Stimulated activated CD4-positive, alpha-beta T cell treated with anti-CD3 and anti-CD28 coated beads, Interleukin-1b, Interleukin-23, amount 100 ng/mL, for 1 hour (primary cell): ENCODE results near the gene BATF.

Experiments
- DNase-seq, 2 donors: peaks; one replicate each; pipeline ENCODE4 v3.0.0-alpha.2; 2020; ENCODE audit warnings: low read depth in 2 of 2

BATF gene

DNA sequence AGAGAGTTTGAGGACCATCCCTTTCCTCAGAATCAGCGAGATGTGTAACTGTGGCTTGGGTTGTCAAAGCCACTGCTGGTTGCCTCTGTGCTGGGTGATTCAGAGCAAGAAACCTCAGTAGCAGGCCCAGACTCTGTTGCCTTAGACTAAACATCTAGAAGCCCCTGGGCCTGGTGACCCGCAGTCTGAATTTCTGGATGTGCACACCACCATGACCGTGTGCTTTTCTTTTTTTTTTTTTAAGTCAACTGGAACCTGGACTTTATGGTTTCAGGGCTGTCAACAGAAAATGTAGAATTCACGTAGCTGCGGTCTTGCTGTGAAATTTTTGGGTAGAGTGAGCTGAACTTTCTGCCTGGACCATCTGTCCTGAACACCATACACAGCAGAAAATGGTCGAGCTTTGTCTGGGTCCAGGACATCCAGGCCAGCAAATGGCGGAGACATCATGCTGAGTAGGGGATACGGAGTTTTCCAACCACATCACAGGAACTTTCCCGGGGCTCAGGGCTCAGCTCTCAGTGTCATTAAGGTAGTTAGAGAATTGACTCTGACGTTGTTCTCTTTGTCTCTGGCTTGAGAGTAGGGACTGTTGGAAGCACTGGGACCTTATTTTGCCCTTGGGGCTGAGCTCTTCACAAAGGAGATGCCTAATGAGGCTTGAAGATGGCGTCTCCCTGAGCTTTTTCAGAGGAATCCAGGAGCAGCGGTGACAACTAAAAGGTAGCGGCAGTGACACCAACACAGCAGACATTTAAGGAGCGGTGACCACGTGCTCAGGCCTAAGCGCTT is 23.0 kb upstream of the BATF start:
- DNase-seq, result no peak

- DNase-seq, result no peak
These were observed 21.2 kb upstream of the BATF start for GRCh38 chr14:75501080-75501479.

GRCh38 chr14:75504411-75504810 is 17.9 kb upstream of the BATF start:
- DNase-seq, result no peak

DNA sequence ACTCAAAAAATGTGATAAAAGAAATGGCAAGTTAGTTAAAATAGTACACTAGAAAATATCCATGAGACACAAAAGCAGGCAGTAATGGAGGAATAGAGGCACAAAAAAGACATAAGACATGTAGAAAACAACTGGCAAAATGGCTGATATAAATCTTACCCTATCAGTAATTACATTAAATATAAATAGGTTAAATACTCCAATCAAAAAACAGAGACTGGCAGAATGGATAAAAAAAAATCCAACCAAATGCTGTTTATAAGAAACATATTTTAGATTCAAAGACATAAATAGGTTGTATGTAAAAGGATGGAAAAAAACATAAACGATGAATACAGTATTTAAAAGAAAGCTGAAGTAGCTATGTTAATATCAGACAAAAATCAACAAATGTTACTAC is 15.3 kb upstream of the BATF start:
- DNase-seq, result no peak

DNA sequence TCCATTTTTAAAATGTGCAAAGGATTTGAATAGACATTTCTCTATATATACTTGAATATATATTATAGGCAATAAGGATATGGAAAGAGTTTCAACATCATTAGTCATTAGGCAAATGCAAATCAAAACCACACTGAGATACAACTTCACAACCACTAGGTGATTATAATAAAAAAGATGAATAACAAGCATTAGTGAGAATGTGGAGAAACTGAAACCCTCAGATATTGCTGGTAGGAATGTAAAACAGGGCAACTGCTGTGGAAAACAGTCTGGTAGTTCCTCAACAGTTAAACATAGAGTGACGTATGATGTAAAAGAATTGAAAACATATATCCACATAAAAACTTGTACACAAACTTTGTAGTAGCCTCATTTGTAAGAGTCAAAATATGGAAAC is 11.7 kb upstream of the BATF start:
- no peak for DNase-seq

- DNase-seq, result no peak
These were observed 11.1 kb upstream of the BATF start for GRCh38 chr14:75511201-75511600.

- no peak for DNase-seq
These were observed 8.2 kb upstream of the BATF start for GRCh38 chr14:75513911-75514672.

DNA sequence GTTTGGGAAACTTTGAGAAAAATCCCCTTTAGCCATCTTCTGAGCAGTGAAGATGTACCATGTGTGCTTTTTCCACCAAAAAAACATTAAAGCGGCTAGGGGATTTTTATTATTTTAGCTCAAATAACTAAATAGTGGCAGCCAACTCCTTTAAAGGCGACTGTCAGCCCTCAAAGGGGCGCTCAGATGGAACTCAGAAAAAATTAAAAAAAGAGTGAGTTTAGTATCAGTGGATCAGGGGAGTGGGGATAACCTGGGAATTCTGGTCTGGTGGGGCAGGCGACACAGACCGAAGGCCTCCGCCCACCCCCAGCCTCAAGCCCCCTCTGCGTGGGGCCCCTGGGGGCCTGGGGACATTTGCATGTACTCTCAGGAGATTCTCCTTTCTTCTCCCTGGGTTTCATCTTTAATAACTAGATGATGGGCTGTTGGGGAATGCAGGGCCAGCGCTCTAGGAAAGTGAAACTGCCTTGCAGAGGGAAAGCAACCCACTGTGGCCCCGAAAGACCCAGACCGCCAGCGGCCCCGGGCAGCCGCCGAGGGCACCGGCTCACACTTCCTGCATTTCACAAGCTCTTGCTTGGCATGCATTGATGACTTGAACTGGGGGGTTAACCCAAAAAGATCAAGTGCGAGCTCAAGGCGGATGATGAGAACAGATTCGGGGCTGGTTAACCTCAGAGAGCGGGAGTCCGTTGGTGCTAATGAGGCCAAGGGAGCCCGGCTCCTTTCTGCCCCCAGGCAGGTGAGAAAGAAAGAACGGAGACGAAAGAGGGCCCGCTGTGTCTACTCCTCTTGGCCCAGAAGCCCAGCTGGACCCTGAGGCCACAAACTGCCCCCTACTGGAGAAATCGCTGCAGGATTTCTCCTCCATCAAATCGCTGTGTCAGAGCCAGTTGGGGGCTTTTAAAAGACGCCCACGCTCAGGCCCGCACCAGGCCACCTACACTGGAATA is 7.3 kb upstream of the BATF start:
- DNase-seq, result no peak

DNA sequence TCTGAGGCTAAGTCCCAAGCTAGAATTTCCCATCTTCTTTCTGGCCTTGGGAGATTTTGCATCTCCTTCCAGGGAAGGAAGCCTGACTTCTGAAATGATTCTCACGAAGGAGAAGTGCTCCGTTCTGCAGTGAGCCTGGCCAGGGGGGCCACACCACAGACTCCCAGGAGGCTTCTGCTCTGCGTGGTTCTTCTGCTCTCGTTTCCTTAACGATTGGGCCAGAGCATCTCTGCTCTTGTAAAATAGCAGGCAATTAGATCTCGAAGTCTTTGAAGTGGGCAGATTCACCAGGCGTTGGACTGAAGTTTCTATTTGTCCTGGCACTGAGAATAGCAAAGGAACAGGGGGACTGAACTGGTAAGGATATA is 6.7 kb upstream of the BATF start:
- DNase-seq, result no peak

DNA sequence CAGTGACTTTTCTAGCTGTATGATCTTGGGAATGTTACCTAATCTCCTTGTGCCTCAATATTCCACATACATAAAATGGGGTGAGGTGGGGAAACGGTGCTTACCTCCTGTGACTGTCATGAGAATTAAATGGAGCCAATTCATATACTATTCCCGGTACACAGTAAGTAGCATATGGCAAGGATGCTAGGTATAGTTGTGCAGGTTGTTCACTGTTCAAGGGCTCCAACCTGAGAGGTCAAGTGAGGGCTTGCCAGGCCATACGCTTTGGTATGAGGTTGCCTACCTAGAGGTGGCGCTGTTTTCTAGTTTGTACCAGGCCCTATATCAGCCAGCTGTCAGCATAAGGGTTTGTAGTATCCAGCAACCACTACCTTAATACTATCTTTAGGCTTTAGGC is 3.6 kb upstream of the BATF start:
- DNase-seq, result no peak

- no peak for DNase-seq
These were observed 2.9 kb upstream of the BATF start for GRCh38 chr14:75519394-75519793.

- DNase-seq, result no peak
These were observed 2.2 kb upstream of the BATF start for GRCh38 chr14:75519826-75520728.

DNA sequence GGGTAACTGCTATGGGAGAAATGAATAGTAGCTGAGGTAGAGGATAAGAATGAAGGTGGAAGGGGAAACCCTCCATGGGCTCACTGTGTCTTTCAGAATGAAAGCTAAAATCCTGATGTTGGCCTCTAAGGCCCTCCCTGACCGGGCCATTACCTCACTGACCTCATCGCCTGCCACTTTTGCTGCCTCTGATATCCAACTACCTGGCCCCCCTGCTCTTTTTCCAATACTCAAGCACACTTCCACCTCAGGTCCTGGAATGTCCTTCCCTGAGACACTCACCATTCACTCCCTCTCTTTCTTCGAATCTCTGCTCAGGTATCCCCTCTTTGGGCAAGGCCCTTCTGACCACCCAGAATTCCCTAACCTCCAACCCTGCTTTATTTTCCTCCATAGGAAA is 1.4 kb upstream of the BATF start:
- no peak for DNase-seq

DNA sequence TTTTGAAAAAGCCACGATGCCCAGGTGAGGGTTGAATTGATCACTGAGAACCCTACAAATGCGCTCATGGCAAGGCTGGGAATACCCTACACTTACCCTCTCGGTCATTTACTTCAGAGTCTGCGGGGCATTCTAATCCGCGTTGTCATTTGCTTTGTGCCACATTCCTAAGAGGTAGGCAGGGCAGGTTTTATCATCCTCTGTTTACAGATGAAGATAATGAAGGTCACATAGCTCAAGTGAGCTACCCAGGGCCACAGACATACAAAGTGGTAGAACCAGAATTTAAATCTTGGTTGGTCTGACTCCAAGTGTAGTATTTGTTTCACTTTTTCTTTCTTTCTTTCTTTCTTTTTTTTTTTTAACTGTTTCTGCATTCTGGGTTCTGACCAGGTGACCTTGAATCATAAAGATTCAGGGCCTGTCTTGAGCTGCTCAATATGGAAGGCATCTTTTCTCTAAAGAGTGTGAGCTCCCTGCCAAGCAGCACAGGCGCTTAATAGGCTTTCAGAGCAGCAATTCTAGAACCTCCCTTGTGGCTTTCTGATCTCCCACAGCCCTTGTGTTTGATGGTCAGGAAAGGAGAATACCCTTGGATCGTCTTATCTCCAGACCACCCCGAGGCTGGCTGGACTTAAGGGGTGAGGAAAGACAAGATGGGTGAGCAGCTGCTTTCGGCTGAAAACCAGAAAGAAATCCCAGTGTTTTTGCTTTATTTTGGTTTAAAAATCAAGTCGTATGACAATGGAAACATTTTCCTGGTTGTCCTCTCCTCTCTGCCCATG is 662 bp upstream of the BATF start:
- DNase-seq, result no peak

GRCh38 chr14:75522983-75523318 is 682 bp downstream of the BATF start:
- no peak for DNase-seq

GRCh38 chr14:75523771-75524171 is 1.5 kb downstream of the BATF start:
- no peak for DNase-seq

DNA sequence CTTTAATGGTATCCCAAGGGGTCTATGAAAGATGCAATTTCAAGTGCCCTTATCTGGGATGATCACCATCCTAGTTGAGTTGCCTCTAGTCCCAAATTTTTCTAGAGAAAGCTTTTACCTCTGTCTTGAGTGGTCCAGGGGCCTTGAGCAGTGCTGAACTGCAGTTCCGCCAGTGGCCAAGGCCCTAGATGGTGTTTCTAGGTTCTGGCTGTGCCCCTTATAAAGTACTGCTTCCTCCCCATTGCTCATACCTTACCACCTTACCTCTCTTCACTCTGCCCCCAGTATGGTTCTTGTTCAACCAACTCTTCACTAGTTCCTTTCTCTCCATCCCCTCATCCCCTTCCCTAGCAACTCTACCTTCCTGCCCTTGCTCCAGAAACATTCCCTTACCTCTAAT is 3.7 kb downstream of the BATF start:
- DNase-seq, result no peak

GRCh38 chr14:75527449-75528163 is 5.3 kb downstream of the BATF start:
- DNase-seq, result no peak

- DNase-seq, result no peak
These were observed 9.0 kb downstream of the BATF start for GRCh38 chr14:75531256-75531655.
